Measurements from ENCODE around the gene IL20RA. TPM values are rescaled to one million over a fixed set of nuclear protein-coding genes. Genes with fewer than 3 reads are reported as not detected.

Gene IL20RA
- polyA plus RNA-seq, 1 of the 3 experiments (the other 2 are of a cell fraction) = 0.10 TPM

GRCh38 chr6:136979206-136979605 is 65.6 kb downstream of the IL20RA start (continued):
- TF ChIP-seq CTCF (IDR thresholded peaks at IDR 0.05) (no peak), FOXM1 (IDR thresholded peaks at IDR 0.05; ENCODE audit: low read depth) (no peak), TCF12 (IDR thresholded peaks at IDR 0.05) (no peak)

GRCh38 chr6:136977075-136977474 is 67.7 kb downstream of the IL20RA start:
- ChIA-PET CTCF (interaction anchor here (0.7 kb wide), 1 partner anchor 10 kb away, joined by 3 read pairs; no protein-coding TSS in a partner anchor), POLR2A (interaction anchor here (1.8 kb wide), 1 partner anchor 12 kb away, joined by 7 read pairs; no protein-coding TSS in a partner anchor)
- H3K27me3 ChIP-seq (ENCODE audit: insufficient read depth) = no peaks in the 10 kb centered on the region
- no peak overlapping the region for H3K4me2 ChIP-seq
- H3K9ac ChIP-seq = no peak overlapping the region
- no peaks in the 10 kb centered on the region for H3K79me2 ChIP-seq (ENCODE audit: insufficient read depth)
- DNase-seq = no peak
- no peak overlapping the region for H3K4me3 ChIP-seq (ENCODE audit: low read depth in 2 of 2, low read length in 1 of 2)
- H3K4me1 ChIP-seq (ENCODE audit: control insufficient read depth in 1 of 2, insufficient read depth in 2 of 2, low read depth in 1 of 2, low read length in 1 of 2) = peaks cover 0 to 35% of the 10 kb centered on the region in 2 experiments; a peak in 2 of 4 replicates
- H3K27ac ChIP-seq (ENCODE audit: low read depth in 2 of 2, low read length in 1 of 2) = peak overlapping the region in 1 of 2 experiments; percentile 100; a peak in 2 of 4 replicates
- H3F3A ChIP-seq (replicated peaks; ENCODE audit: insufficient read depth) = no peaks in the 10 kb centered on the region
- no peaks in the 10 kb centered on the region for H3K36me3 ChIP-seq (replicated peaks in 1 of 2; ENCODE audit: control insufficient read depth in 1 of 2, insufficient read depth in 2 of 2, low read length in 1 of 2)
- H3K9me3 ChIP-seq = no peaks in the 10 kb centered on the region
- TF ChIP-seq FOXM1 (IDR thresholded peaks at IDR 0.05; ENCODE audit: low read depth) (no peak), RAD21 (IDR thresholded peaks at IDR 0.05; ENCODE audit: low read length) (no peak), FOSL2 (IDR thresholded peaks at IDR 0.05; ENCODE audit: borderline replicate concordance, low read depth) (no peak), MAX (IDR thresholded peaks at IDR 0.05; ENCODE audit: low read depth) (no peak), USF1 (IDR thresholded peaks at IDR 0.05; ENCODE audit: borderline replicate concordance, low read depth) (no peak), USF2 (IDR thresholded peaks at IDR 0.05; ENCODE audit: borderline replicate concordance, low read depth, low read length) (no peak), RXRA (IDR thresholded peaks at IDR 0.05; ENCODE audit: borderline replicate concordance, low read depth) (no peak), SIN3A (IDR thresholded peaks at IDR 0.05; ENCODE audit: borderline replicate concordance, low read depth, low read length) (no peak), EZH2phosphoT487 (IDR thresholded peaks at IDR 0.05; ENCODE audit: borderline replicate concordance, low read depth) (no peak), CTCF (IDR thresholded peaks at IDR 0.05) (no peak), IRF3 (IDR thresholded peaks at IDR 0.05; ENCODE audit: low read depth, low read length) (no peak), GATA2 (CRISPR knock-in tag; IDR thresholded peaks at IDR 0.05) (no peak), NRF1 (IDR thresholded peaks at IDR 0.05; ENCODE audit: low read depth, low read length) (no peak), POLR2AphosphoS5 (IDR thresholded peaks at IDR 0.05; ENCODE audit: low read depth, low read length) (no peak), TCF12 (IDR thresholded peaks at IDR 0.05) (no peak), REST (IDR thresholded peaks at IDR 0.05; ENCODE audit: low read depth, low read length) (no peak), ELF1 (IDR thresholded peaks at IDR 0.05) (no peak)
- no peaks in the 10 kb centered on the region for H3K9me2 ChIP-seq
- no peak overlapping the region for H2AFZ ChIP-seq (ENCODE audit: low read depth)
- 39% methylated on average over 5 of the region's 5 CpGs for WGBS (ENCODE audit: low lambda C conversion rate)
- H4K20me1 ChIP-seq (ENCODE audit: insufficient read depth) = no peaks in the 10 kb centered on the region

All from SK-N-SH (cell line).